Mesodermal cell (in vitro differentiated cells): ENCODE data around the gene ENO4.
A peak's percentile ranks its signal among the peaks of the same experiment; 100 is the strongest.

Source experiments
- H3K27ac ChIP-seq: 2 replicates; pipeline ENCODE4 v1.7.0; 2013; ENCODE audit warnings: mild to moderate bottlenecking, low read depth, low read length, moderate library complexity; ENCODE audit not compliant: severe bottlenecking
- H3K36me3 ChIP-seq: 2 replicates; pipeline ENCODE4 v1.7.1; 2013; ENCODE audit warnings: mild to moderate bottlenecking, low read length, moderate library complexity; ENCODE audit not compliant: control insufficient read depth, insufficient read depth
- H3K4me1 ChIP-seq: one replicate; pipeline ENCODE4 v1.7.1; 2013; ENCODE audit warnings: mild to moderate bottlenecking, low read length; ENCODE audit not compliant: insufficient read depth, control insufficient read depth, poor library complexity, severe bottlenecking
- H3K4me3 ChIP-seq: 2 replicates; pipeline ENCODE4 v1.7.0; 2013; ENCODE audit warnings: low read length, control low read depth, mild to moderate bottlenecking; ENCODE audit not compliant: insufficient read depth, poor library complexity, severe bottlenecking; ENCODE audit errors: extremely low read depth
- H3K9me3 ChIP-seq: 2 replicates; pipeline ENCODE4 v1.7.1; 2013; ENCODE audit warnings: mild to moderate bottlenecking, low read length, moderate library complexity; ENCODE audit not compliant: control insufficient read depth
- WGBS, 2 experiments: methylation state at CpG; one replicate each; pipeline ENCODE4 v1.1.5; 2013; ENCODE audit warnings: missing lambda C conversion rate in 2 of 2; ENCODE audit not compliant: insufficient coverage in 2 of 2; 5-methylcytosine and 5-hydroxymethylcytosine counted together

ENO4 gene

GRCh38 chr10:116891208-116891607 lies 41.9 kb downstream of the ENO4 start:
- Histone ChIP-seq H3K4me1 (peaks cover 23% of the 10 kb centered on the region), H3K36me3 (no peaks in the 10 kb centered on the region), H3K9me3 (no peaks in the 10 kb centered on the region), H3K4me3 (no peak overlapping the region), H3K27ac (no peak overlapping the region)
- WGBS, 2 experiments = 95% methylated on average over 4 to 6 of the region's 7 CpGs

- no peaks in the 10 kb centered on the region for H3K9me3 ChIP-seq
- peaks cover 20% of the 10 kb centered on the region for H3K4me1 ChIP-seq
- 87 to 93% methylated on average over 3 to 5 of the region's 11 CpGs for WGBS, 2 experiments
- no peak overlapping the region for H3K4me3 ChIP-seq
- no peaks in the 10 kb centered on the region for H3K36me3 ChIP-seq
- H3K27ac ChIP-seq = peak overlapping the region; percentile 39
Measured at GRCh38 chr10:116892907-116893685, 43.8 kb downstream of the ENO4 start.

GRCh38 chr10:116893686-116894037 lies 44.4 kb downstream of the ENO4 start:
- H3K27ac ChIP-seq = no peak overlapping the region
- H3K4me1 ChIP-seq = peaks cover 15% of the 10 kb centered on the region
- H3K9me3 ChIP-seq = no peaks in the 10 kb centered on the region
- H3K4me3 ChIP-seq = no peak overlapping the region
- no peaks in the 10 kb centered on the region for H3K36me3 ChIP-seq

- Histone ChIP-seq H3K4me3 (no peak overlapping the region), H3K36me3 (peaks cover 5% of the 10 kb centered on the region), H3K4me1 (no peaks in the 10 kb centered on the region), H3K9me3 (no peaks in the 10 kb centered on the region), H3K27ac (no peak overlapping the region)
- 93% methylated on average over 4 of the region's 4 CpGs; no CpG with 5 or more reads in 1 of the 2 experiments for WGBS, 2 experiments
Measured at GRCh38 chr10:116899626-116900025, 50.3 kb downstream of the ENO4 start.

GRCh38 chr10:116905845-116906210 lies 56.5 kb downstream of the ENO4 start:
- H3K36me3 ChIP-seq = peaks cover 12% of the 10 kb centered on the region
- H3K4me1 ChIP-seq = no peaks in the 10 kb centered on the region
- no peak overlapping the region for H3K4me3 ChIP-seq
- H3K9me3 ChIP-seq = no peaks in the 10 kb centered on the region
- WGBS, 2 experiments = 94 to 100% methylated on average over 3 of the region's 3 CpGs
- H3K27ac ChIP-seq = no peak overlapping the region

GRCh38 chr10:116907245-116907987 lies 58.1 kb downstream of the ENO4 start:
- no peaks in the 10 kb centered on the region for H3K4me1 ChIP-seq
- 80 to 88% methylated on average over 4 of the region's 6 CpGs for WGBS, 2 experiments
- H3K27ac ChIP-seq = no peak overlapping the region
- no peak overlapping the region for H3K4me3 ChIP-seq
- peaks cover 15% of the 10 kb centered on the region for H3K36me3 ChIP-seq
- H3K9me3 ChIP-seq = no peaks in the 10 kb centered on the region

- H3K9me3 ChIP-seq = no peaks in the 10 kb centered on the region
- H3K4me3 ChIP-seq = no peak overlapping the region
- peaks cover 27% of the 10 kb centered on the region for H3K36me3 ChIP-seq
- WGBS, 2 experiments = no CpG with 5 or more reads among the region's 1 CpG
- no peak overlapping the region for H3K27ac ChIP-seq
- H3K4me1 ChIP-seq = no peaks in the 10 kb centered on the region
Measured at GRCh38 chr10:116909307-116909706, 60.0 kb downstream of the ENO4 start.

GRCh38 chr10:116910910-116911309 lies 61.6 kb downstream of the ENO4 start:
- peaks cover 28% of the 10 kb centered on the region for H3K36me3 ChIP-seq
- H3K9me3 ChIP-seq = no peaks in the 10 kb centered on the region
- no peak overlapping the region for H3K27ac ChIP-seq
- 79 to 90% methylated on average over 2 to 3 of the region's 3 CpGs for WGBS, 2 experiments
- H3K4me3 ChIP-seq = no peak overlapping the region
- no peaks in the 10 kb centered on the region for H3K4me1 ChIP-seq

GRCh38 chr10:116912162-116912561 lies 62.9 kb downstream of the ENO4 start:
- H3K4me3 ChIP-seq = no peak overlapping the region
- 86% methylated on average over 1 of the region's 1 CpG for WGBS, 2 experiments
- no peaks in the 10 kb centered on the region for H3K4me1 ChIP-seq
- H3K36me3 ChIP-seq = peaks cover 23% of the 10 kb centered on the region
- no peak overlapping the region for H3K27ac ChIP-seq
- H3K9me3 ChIP-seq = no peaks in the 10 kb centered on the region

GRCh38 chr10:116913695-116914094 lies 64.4 kb downstream of the ENO4 start:
- Histone ChIP-seq H3K4me1 (no peaks in the 10 kb centered on the region), H3K36me3 (peaks cover 23% of the 10 kb centered on the region), H3K27ac (no peak overlapping the region), H3K9me3 (no peaks in the 10 kb centered on the region), H3K4me3 (no peak overlapping the region)
- WGBS, 2 experiments = no CpG with 5 or more reads among the region's 1 CpG

- Histone ChIP-seq H3K36me3 (peaks cover 28% of the 10 kb centered on the region), H3K27ac (no peak overlapping the region), H3K4me1 (no peaks in the 10 kb centered on the region), H3K4me3 (no peak overlapping the region), H3K9me3 (no peaks in the 10 kb centered on the region)
- WGBS, 2 experiments = 80 to 88% methylated on average over 1 to 2 of the region's 2 CpGs
Measured at GRCh38 chr10:116915340-116915739, 66.0 kb downstream of the ENO4 start.
